GM18858 (cell line): ENCODE results near the gene CDH13.

Experiments
- ATAC-seq: cut with Tn5 transposase; IDR thresholded peaks from one replicate; pipeline ENCODE4 v1.9.1; 2021; ENCODE audit not compliant: unreplicated experiment

Gene CDH13

GRCh38 chr16:82833378-82833993 is 206.7 kb downstream of the CDH13 start:
- ATAC-seq, result no peak

- ATAC-seq, result no peak
Measured at GRCh38 chr16:82834151-82834815, 207.5 kb downstream of the CDH13 start.

- no peak for ATAC-seq
Measured at GRCh38 chr16:82835487-82836155, 208.9 kb downstream of the CDH13 start.

GRCh38 chr16:82841108-82841507 is 214.3 kb downstream of the CDH13 start:
- ATAC-seq, result no peak

GRCh38 chr16:82843606-82844271 is 217.0 kb downstream of the CDH13 start:
- no peak for ATAC-seq

- ATAC-seq, result no peak
Measured at GRCh38 chr16:82845116-82845515, 218.3 kb downstream of the CDH13 start.

- no peak for ATAC-seq
Measured at GRCh38 chr16:82846806-82847205, 220.0 kb downstream of the CDH13 start.

- no peak for ATAC-seq
Measured at GRCh38 chr16:82848013-82848412, 221.2 kb downstream of the CDH13 start.

- ATAC-seq, result no peak
Measured at GRCh38 chr16:82852388-82853008, 225.7 kb downstream of the CDH13 start.

GRCh38 chr16:82855471-82855870 is 228.7 kb downstream of the CDH13 start:
- ATAC-seq, result no peak

GRCh38 chr16:82857693-82858365 is 231.1 kb downstream of the CDH13 start:
- no peak for ATAC-seq

- no peak for ATAC-seq
Measured at GRCh38 chr16:82859662-82860061, 232.9 kb downstream of the CDH13 start.

GRCh38 chr16:82860071-82860470 is 233.3 kb downstream of the CDH13 start:
- no peak for ATAC-seq

- no peak for ATAC-seq
Measured at GRCh38 chr16:82862057-82862456, 235.3 kb downstream of the CDH13 start.

GRCh38 chr16:82864332-82865040 is 237.7 kb downstream of the CDH13 start:
- ATAC-seq, result no peak

- ATAC-seq, result no peak
Measured at GRCh38 chr16:82865412-82865811, 238.6 kb downstream of the CDH13 start.

- ATAC-seq, result no peak
Measured at GRCh38 chr16:82867485-82867884, 240.7 kb downstream of the CDH13 start.

GRCh38 chr16:82874271-82874670 is 247.5 kb downstream of the CDH13 start:
- no peak for ATAC-seq

GRCh38 chr16:82874672-82875071 is 247.9 kb downstream of the CDH13 start:
- ATAC-seq, result no peak

- ATAC-seq, result no peak
Measured at GRCh38 chr16:82876951-82877350, 250.2 kb downstream of the CDH13 start.
